Stimulated activated naive CD4-positive, alpha-beta T cell treated with Interleukin-2 at 50 U/mL for 16 hours (primary cell): Measurements from ENCODE around the gene CHST12.

Source experiments
- DNase-seq: peaks from one replicate; lab custom pipeline; 2025; lab: John Stamatoyannopoulos, UW

The CHST12 gene

DNA sequence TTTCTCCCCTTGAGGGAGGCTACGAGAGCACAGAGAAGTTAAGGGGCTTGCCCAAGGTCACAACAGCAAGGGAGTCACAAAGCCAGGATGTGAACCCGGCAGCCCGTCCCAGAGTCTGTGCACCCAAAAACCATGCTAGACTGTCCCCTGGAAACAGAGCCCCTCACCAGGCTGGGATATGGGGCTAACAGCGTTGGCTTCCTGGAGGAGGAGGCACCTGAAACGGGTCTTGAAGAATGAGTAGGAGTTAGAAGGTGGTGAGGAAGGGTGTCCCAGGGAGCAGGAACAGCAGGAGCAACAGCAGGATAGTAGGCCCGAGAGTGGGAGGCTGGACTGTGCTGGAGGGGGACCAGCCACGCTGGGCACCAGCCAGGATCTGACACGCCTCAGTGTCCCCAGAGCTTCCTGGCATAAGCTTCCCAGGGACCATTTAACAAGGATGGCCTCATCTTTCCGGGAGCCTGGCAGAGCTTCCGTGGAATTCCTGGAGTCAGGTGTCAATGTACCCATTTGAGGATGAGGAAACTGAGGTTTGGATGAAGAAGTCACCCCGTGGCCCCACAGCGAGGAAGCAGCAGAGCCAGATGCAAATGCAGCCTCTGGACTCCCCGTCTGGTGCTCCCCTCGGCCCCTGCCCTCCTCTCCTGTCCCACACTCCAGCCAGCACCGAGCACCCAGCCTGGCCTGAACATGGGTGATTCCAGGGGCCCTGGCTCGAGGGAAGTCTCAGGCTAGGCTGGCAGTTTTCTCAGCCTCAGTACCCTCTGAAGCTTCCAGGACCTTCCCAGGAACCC, 76.1 kb downstream of the CHST12 start:
- no peak for DNase-seq

DNA sequence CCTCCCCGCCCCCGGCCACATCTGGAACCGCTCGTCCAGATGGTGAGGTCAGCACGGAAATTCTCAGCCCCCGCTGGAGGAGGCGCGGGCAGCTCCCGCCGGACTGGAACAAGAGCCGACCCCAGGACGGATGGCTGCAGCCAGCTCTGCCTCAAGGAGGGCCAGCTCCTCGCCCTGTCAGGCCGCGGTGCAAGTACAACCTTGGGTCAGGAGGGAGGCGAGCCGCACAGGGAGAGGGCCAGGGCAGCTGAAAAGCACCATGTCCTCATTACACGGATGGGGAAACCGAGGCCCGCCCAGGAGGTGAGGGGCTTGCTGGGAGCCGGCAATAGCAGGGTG, 76.6 kb downstream of the CHST12 start:
- no peak for DNase-seq

DNA sequence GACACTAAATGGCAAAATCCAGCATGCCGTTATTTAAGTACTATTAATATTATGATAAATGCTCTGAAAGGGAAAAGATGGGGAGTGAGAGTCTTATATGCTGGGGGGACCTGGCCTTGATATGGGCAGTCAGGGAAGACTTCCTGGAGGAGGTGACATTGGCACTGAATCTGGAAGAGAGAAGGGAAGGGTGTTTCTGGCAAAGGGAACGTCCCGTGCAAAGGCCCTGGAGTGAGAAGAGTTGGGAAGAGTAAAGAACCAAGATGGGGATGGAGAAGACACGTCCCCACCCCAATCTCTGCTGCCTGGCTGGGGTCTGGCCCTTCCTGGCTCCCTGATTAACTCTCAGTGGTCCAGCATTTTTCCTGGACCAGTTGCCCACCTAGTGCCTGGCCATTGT, 77.8 kb downstream of the CHST12 start:
- DNase-seq: no peak

DNA sequence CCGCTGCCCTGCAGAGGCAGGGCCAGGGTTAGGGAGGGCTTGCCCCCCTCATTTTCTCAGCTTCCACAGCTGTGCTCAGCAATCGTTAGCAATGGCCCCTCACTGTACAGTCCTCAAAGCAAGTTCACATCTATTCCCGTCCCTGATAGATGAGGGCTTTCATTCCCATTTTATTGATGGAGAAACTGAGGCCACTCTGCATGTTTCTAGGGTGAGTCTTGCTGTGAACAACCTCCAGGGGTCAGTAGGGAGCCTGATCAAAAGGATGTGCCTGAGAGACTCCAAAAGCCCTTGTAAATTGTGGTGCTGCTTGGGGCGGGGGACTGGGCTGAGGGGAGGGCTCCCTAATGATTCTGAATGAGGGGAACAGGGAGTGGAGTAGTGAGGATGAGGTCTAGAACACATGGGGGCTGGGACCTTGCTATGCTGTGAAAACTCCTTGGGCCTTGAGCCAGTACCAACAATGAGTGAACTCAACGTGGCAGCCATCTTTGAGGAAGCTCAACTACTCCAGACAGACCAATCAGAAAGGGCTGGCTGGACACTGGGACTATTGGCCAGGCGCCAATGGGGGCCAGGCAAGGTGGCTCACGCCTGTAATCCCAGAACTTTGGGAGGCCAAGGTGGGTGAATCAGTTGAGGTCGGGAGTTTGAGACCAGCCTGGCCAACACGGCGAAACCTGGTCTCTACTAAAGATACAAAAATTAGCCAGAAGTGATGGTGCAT, 79.5 kb downstream of the CHST12 start:
- no peak for DNase-seq

DNA sequence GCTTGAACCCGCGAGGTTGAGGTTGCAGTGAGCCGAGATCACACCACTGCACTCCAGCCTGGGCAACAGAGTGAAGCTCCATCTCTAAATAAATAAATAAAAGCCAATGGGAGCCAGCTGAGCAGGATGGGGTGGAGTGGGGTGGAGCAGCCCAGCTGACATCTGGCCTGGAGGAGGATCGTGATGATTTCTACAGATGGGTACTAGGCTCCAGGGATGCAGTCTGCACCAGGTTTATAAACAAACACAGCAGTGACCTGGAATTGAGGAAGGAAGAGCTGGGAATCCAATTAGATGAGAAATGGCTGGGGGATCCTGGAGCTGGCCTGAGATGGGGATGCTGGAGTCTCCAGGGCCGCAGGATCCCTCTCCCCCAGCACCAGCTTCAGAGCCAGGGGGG, 80.1 kb downstream of the CHST12 start:
- DNase-seq: no peak

DNA sequence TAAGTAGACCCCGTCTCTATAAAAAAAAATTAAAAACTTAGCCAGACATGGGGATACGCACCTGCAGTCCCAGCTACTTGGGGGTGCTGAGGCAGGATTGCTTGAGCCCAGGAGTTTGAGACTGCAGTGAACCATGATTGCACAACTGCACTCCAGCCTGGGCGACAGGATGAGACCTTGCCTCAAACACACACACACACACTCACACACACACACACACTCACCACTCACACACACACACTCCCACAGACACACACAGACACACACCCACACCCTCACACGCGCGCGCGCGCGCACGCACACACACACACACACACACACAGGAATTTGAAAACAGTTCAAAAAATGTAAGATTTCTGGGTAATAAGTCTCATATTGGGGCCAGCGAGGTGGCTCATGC, 81.5 kb downstream of the CHST12 start:
- DNase-seq: no peak

DNA sequence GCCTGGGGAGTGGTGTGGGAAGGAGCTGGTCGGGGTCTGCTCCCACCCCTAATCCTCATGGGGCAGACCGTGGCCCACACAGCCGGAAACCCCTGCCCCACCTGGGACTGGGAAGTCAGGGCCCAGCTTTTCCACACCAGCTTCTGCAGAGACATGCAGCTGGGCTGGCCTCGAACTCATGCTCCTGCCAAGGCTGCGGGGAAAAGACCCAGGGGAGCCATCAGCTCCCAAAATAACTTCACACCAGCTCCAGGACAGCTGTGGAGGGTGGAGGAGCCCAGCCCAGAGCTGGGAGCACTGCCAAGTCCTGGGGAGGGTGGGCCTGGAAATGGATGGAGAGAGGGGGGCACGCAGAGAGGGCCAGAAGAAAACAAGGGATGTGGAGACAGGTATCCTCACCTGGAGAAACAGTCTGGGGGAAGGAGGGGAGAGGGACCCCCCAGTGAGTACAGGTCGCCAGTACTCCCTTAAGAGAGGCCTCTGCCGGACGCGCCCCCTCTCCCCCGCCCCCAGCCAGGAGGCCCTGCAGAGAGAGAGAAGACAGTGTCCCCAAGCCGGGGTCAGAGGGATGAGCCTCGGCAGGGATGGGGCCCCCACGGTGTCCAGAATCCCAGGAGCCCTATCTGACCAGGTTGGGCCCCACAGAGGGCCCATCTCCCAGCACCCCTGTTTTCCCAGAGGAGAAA, 84.3 kb downstream of the CHST12 start:
- no peak for DNase-seq

DNA sequence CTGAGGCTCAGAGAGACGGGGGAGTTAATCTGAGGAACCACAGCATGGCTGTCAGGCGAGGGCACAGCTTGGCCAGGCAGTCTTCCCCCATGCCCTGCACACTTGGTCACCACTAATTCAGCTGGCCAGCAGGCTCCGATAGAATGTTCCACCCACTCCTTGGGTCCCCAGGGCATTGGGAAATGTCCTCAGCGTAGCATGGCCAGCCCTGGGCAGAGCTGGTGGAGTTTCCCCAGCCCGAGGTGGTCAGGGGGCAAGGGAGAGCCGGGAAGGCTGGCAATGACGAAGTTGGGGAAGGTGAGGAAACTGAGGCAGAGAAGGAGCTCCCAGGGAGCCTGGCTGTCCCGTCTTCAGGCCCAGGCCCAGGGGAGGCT, 84.8 kb downstream of the CHST12 start:
- no peak for DNase-seq

DNA sequence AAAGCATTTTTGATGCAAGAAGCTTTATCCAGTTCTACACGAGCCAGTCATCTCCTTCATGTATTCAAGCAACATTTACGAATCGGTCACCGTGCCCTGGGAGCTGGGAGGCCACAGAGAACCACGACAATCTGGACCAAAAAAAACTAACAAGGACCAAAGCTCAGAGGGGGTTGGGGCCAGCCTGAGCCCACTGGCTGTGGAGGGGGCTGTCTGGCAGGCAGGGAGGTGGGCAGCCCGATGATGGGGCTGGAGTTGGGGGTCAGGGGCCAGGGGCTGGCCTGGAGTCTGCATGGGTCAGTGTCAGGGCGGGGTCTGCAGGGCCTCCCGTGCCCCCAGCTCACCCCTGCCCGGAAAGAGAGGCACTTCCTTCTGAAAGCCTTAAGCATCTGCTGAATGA, 85.3 kb downstream of the CHST12 start:
- no peak for DNase-seq

DNA sequence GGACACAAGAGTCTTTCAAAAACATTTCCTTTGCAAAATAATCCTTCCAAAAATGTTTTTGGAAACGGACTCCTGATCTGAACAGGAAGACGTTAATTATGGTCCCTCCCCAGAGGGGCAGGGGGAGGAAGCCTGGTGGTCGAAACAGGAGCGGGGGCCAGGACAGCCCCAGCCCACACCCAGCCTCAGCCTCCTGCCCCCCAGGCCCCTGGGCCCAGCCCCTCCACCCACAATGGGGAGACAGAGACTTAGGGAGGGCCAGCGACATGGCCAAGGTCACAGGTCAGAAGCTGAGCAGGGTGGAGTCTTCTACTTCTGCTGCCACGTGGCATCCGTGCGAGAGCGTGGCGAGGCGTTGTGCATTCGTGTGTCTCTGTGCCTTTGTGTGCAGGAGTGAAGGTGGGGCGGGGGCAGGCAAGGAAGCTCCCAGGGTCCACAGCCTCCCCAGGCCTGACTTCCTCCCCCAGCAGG, 86.8 kb downstream of the CHST12 start:
- no peak for DNase-seq

DNA sequence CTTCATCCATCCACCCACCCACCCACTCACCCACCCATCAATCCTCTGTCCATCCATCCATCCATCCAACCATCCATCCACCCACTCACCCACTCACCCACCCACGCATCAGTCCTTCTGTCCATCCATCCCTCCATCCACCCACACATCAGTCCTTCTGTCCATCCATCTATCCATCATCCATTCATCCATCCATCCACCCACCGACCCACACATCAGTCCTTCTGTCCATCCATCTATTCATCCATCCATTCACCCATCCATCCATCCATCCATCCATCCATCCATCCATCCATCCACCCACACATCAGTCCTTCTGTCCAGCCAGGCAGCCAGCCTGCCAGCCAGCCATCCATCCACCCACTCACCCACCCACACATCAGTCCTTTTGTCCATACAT, 88.6 kb downstream of the CHST12 start:
- DNase-seq: no peak

DNA sequence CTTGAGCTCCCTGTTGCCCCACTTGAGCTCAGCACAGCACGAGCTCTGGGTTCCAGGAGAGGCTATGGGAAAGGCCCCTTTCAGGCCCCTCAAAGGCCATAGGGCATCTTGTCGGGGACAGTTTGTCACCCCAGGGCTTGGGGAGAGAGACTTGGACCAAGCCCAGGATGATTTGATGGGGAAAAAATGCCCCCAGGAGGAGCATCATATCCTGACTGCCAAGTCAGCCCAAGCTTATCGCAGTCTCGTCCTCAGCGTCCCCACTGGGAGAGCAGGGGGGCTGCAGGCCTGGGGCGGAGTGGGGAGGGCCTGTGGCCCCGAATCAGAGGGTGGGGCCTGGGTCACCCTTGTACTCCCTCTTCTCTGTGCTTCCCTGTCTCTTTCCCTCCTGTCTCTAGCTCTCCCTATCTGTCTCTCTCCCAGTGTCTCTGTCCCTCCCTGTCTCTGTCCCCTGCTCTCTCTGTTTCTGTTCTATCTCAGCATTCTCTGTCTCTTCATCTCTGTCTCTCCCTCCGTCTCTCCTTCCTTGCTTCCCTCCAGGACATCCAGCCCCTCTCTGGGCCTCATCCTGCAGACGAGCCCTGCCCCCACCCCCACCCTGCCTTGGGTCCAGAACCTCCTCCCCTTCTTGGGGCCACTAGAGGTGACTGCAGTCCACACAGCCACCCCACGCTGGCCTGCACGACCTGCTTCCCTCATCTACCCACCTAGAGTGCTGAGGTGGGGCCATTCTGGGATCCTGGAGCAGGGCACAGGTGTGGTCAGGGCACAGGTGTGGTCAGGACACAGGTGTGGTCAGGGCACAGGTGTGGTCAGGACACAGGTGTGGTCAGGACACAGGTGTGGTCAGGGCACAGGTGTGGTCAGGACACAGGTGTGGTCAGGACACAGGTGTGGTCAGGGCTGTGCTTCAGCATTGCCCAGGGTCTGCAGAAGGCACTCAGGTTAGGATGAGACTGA, 90.1 kb downstream of the CHST12 start:
- DNase-seq: no peak

DNA sequence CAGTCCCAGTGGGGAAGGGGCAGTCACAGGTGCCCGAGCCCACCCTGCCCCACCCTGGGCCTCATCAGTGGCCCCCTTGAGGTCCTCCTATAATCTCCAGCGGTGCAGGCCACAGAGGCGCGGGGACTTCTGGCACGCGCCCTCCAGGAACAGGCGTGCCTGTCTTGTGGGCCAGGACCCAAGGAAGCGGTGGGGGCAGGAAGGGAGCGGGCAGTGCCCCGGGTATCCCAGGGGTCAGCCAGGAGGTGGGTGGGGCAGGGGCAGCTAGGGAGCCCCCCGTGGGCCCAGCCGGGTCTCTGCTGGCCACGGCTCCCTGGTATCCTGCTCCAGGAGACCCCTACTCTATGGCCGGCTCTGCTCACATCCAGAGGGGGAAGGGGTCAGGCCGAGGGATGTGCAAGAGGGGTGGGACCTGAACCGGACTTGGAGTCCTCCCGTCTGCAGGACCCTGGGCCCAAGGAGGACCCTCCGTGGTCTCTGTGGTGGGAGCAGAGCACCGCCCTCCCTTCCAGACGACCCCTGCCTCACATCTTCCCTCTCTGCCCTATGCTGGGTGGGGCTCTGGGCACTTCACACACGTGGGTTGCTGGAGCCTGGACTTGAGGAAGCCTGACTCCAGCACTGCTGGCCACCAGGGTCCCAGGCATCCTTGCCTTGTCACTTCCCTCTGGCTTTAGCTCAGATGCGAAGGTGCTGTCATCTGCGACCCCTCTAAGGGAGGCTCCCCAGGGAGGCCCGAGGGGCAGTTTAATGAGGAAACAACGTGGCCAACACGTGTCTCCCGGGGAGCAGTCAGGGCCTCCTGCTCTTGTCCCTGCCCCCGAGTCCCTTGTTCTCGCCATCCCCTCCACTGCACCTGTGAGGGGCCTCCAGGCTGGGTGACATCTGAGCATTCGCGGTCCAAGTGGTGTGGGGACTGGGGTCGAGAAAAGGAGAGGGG, 91.0 kb downstream of the CHST12 start:
- DNase-seq: no peak

DNA sequence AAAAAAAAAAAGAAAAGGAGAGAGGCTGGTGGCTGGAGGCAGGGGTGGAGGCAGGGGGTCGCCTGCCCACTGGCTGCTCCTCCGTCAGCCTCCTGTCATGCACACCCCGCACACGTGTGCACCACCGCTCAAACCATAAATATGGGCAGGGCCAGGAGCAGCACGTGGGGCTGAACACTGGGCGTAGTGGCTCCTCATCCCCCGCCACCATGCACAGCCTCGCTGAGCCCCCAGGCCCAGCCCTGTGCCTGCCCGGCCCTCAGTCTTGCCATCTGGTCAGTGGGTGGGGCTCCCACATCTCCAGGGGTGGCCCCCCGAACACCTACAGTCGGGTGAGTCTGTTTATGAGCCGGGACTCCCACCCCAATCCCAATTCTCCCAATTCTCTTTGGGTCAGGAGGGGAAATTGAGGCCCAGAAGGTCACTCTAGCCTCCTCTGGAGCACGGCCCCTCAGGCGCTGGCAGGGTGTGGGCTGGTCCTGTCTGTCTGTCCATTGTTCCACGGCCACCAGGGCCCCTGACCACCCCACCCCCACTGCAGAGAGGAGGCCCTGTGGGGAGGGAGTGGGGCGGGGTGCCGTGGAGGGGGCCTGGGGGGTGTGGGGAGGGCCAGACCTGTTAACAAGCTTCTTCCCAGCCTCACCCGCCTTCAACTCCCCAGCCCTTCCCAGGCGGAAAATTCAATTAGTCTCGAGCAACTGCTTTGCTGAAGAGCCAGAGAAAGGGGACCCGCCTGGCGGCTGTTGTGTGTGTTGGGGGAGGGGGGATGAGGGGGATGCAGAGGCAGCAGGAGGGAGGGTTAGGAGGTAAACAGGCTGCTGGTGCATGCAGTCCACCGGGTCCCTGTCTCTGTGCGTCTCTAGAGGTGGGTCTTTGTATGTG, 92.2 kb downstream of the CHST12 start:
- no peak for DNase-seq

DNA sequence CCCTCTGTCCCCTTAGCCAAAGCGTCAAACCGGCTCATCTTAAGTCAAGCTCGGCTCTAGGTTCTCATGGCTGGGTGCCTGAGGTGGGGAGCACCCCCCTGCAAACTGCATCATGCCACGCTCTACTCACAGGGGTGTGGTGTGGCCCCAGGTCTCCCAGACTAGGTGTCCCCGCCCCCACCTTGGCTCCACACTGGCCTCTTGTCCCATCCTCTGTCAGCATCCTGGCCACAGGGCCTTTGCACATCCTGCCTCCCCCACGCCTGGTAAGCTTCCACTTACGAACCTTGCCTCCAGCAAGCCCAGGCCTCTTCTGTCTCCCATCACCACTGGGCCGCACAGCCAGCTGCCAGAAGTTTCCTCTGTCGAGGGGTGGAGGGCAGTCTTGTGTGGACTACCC, 93.0 kb downstream of the CHST12 start:
- DNase-seq: no peak

DNA sequence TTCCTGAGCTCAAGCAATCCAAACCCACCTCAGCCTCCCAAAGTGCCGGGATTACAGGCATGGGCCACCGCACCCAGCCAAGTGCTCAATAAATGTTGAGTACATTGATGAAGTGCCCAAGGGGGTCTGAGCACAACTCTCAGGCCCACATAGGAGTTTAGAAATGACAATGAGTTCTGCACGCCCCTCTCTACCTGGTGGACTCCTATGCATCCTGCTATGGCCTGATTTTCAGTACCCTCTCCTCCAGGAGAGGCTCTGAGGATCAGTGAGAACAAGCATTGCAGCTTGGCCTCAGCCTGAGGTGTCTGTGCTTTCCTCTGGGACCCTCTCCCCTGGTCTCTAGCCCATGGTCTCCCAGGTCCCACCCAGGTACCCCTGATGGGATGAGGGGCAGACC, 93.7 kb downstream of the CHST12 start:
- DNase-seq: no peak

DNA sequence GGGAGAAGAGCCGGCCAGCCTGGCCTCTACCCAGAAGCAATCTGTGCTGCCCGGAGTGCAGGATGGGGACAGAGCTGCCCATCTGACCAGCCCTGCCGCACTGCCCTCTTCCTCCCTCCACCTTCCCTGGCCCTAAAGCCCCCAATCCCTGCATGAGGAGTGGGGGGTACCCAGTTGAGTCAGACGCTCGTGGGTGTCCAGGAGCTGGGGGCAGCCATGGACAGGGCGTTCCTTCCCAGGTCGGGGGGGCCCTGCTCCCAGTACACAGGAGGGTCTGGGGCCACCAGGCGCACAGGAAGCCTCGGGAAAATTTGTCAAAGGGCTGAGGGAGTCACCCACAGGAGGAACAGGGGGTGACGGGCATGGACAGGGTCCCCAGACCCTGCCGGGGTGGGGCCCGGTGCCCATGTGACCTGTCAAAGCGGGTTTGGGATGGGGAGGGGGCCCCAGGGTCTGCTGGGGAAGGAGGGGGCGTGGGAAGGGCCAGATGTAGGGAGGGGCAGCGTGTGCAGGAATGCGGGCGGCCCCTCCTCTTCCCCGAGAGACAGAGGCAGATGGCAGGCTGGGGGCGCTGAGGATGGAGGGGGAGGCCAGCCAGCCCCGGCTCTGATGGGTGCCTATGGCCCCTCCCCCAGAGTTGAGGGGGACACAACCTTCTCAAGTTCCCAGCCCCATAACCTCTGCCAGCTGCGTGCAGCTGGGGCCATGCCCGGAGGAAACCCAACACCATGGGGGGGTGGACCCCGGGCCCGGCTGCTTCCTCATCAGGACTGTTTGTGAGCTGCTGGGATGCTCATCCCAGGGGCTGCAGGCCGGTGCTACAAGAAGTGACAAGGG, 94.3 kb downstream of the CHST12 start:
- no peak for DNase-seq
